Liver (tissue), 9 donors: ENCODE results near the gene PJA1. TPM values are rescaled to one million over a fixed set of nuclear protein-coding genes. Genes with fewer than 3 reads are reported as not detected.

Experiments
- DNase-seq: peaks from one replicate; pipeline ENCODE4 v3.0.0-alpha.2; 2017; ENCODE audit warnings: low spot score
- H3K27ac ChIP-seq, 2 donors: one replicate each; pipeline ENCODE4 v1.7.0; 2013; ENCODE audit warnings: inconsistent platforms in 2 of 2, low read length in 2 of 2, control low read depth in 1 of 2, low read depth in 1 of 2, mild to moderate bottlenecking in 1 of 2
- H3K27me3 ChIP-seq, 4 donors: one replicate each; pipeline versions ENCODE4 v1.6.1 to v1.7.0; 2013; ENCODE audit warnings: low read length in 3 of 4, inconsistent platforms in 1 of 4, mild to moderate bottlenecking in 1 of 4, moderate library complexity in 1 of 4; ENCODE audit not compliant: control insufficient read depth in 4 of 4, insufficient read depth in 4 of 4
- H3K36me3 ChIP-seq, 4 donors: one replicate each; pipeline versions ENCODE4 v1.6.1 to v1.7.0; 2013; ENCODE audit warnings: low read length in 3 of 4, mild to moderate bottlenecking in 3 of 4, low read depth in 1 of 4, moderate library complexity in 1 of 4; ENCODE audit not compliant: control insufficient read depth in 4 of 4, insufficient read depth in 3 of 4
- H3K4me1 ChIP-seq, 4 donors: one replicate each; pipeline versions ENCODE4 v1.6.1 to v1.7.0; 2013; ENCODE audit warnings: low read length in 3 of 4, mild to moderate bottlenecking in 3 of 4, moderate library complexity in 1 of 4; ENCODE audit not compliant: control insufficient read depth in 4 of 4, insufficient read depth in 4 of 4
- H3K4me3 ChIP-seq, 3 donors: one replicate each; pipeline versions ENCODE4 v1.6.1 to v1.7.0; 2013; ENCODE audit warnings: low read length in 3 of 3, control low read depth in 1 of 3, low read depth in 1 of 3, mild to moderate bottlenecking in 1 of 3
- H3K9ac ChIP-seq, 2 donors: one replicate each; pipeline ENCODE4 v1.7.0; 2013; ENCODE audit warnings: low read length in 2 of 2, mild to moderate bottlenecking in 2 of 2, moderate library complexity in 2 of 2, control low read depth in 1 of 2, low read depth in 1 of 2
- H3K9me3 ChIP-seq, 4 donors: one replicate each; pipeline versions ENCODE4 v1.6.1 to v1.7.0; 2013; ENCODE audit warnings: low read length in 3 of 4; ENCODE audit not compliant: control insufficient read depth in 4 of 4
- EGR1 ChIP-seq, 2 donors: IDR thresholded peaks; 2 replicates each; pipeline ENCODE4 v1.6.1; 2016 to 2018; ENCODE audit warnings: antibody characterized with exemption in 2 of 2, low read depth in 2 of 2
- FOXA1 ChIP-seq: IDR thresholded peaks from 2 replicates; pipeline ENCODE4 v1.6.1; 2016; ENCODE audit warnings: antibody characterized with exemption
- FOXA2 ChIP-seq: IDR thresholded peaks from 2 replicates; pipeline ENCODE4 v1.6.1; 2016; ENCODE audit warnings: antibody characterized with exemption
- GABPA ChIP-seq, 2 donors: IDR thresholded peaks in 1 of 2; conservative IDR thresholded peaks in 1 of 2; 2 replicates each; pipeline ENCODE4 v1.6.1; 2016; ENCODE audit warnings: antibody characterized with exemption in 2 of 2, mild to moderate bottlenecking in 1 of 2, moderate library complexity in 1 of 2
- HNF4A ChIP-seq, 2 donors: conservative IDR thresholded peaks; 2 replicates each; pipeline ENCODE4 v1.6.1; 2016; ENCODE audit warnings: antibody characterized with exemption in 2 of 2, mild to moderate bottlenecking in 2 of 2
- HNF4G ChIP-seq: IDR thresholded peaks from 2 replicates; pipeline ENCODE4 v1.6.1; 2016; ENCODE audit warnings: antibody characterized with exemption
- JUND ChIP-seq, 2 donors: IDR thresholded peaks; 2 replicates each; pipeline ENCODE4 v1.6.1; 2016; ENCODE audit warnings: antibody characterized with exemption in 2 of 2
- NR2F2 ChIP-seq: IDR thresholded peaks from 2 replicates; pipeline ENCODE4 v1.6.1; 2016; ENCODE audit warnings: antibody characterized with exemption
- RAD21 ChIP-seq, 2 donors: IDR thresholded peaks; 2 replicates each; pipeline ENCODE4 v1.6.1; 2016; ENCODE audit warnings: antibody characterized with exemption in 2 of 2, mild to moderate bottlenecking in 2 of 2
- RXRA ChIP-seq, 2 donors: IDR thresholded peaks; 2 replicates each; pipeline ENCODE4 v1.6.1; 2017 to 2018; ENCODE audit warnings: antibody characterized with exemption in 2 of 2, mild to moderate bottlenecking in 1 of 2
- SP1 ChIP-seq: IDR thresholded peaks from 2 replicates; pipeline ENCODE4 v1.6.1; 2018; ENCODE audit warnings: antibody characterized with exemption, mild to moderate bottlenecking
- TAF1 ChIP-seq: conservative IDR thresholded peaks from 2 replicates; pipeline ENCODE4 v1.6.1; 2016; ENCODE audit warnings: antibody characterized with exemption, mild to moderate bottlenecking
- YY1 ChIP-seq: IDR thresholded peaks from 2 replicates; pipeline ENCODE4 v1.6.1; 2016; ENCODE audit warnings: antibody characterized with exemption, mild to moderate bottlenecking
- WGBS: extraction: QIAGEN DNeasy Blood & Tissue Kit; methylation state at CpG from one replicate; pipeline ENCODE4 v1.1.7; 2013; 5-methylcytosine and 5-hydroxymethylcytosine counted together
- polyA plus RNA-seq, 2 donors: library from polyadenylated mRNA; stranded (reverse) in 1 of 2; unstranded in 1 of 2; fragments of 200-250 nt in 1 of 2; fragments of >200 nt in 1 of 2; fragmentation: Nextera tagmentation in 1 of 2; extraction: Ambion mirVana in 1 of 2; gene quantifications; one replicate each; pipeline versions ENCODE4 v1.2.1 to v1.2.3, GENCODE V29; 2013 to 2015
- total RNA-seq, 2 donors: library from RNA; depleted of rRNA; stranded (reverse); fragments of >200 nt; gene quantifications; one replicate each; pipeline ENCODE4 v1.2.3, GENCODE V29; 2014
- TF ChIP-seq, protein P1 (sequence below): IDR thresholded peaks from 2 replicates; pipeline ENCODE4 v1.6.1; 2016; ENCODE audit warnings: antibody characterized with exemption
- TF ChIP-seq, protein P2 (sequence below): IDR thresholded peaks from 2 replicates; pipeline ENCODE4 v1.6.1; 2016; ENCODE audit warnings: antibody characterized with exemption, mild to moderate bottlenecking
- TF ChIP-seq, protein P3 (sequence below): fragments of 150-350 bp; IDR thresholded peaks from 2 replicates; pipeline ENCODE4 v1.5.1; 2017; ENCODE audit warnings: improper control_type of control experiment, low read depth, low read length; ENCODE audit not compliant: missing input control
- TF ChIP-seq, protein P4 (sequence below): IDR thresholded peaks from 2 replicates; pipeline ENCODE4 v1.6.1; 2016; ENCODE audit warnings: antibody characterized with exemption
- TF ChIP-seq, protein P5 (sequence below): IDR thresholded peaks from 2 replicates; pipeline ENCODE4 v1.6.1; 2016; ENCODE audit warnings: antibody characterized with exemption
- donor health status: healthy.
- donor health status: healthy.
- donor health status: healthy.
- donor health status: healthy.
- donor health status: healthy.

The PJA1 gene
- total and polyA plus RNA-seq, 4 donors: 4.6 to 6.0 (median 5.0) TPM

DNA sequence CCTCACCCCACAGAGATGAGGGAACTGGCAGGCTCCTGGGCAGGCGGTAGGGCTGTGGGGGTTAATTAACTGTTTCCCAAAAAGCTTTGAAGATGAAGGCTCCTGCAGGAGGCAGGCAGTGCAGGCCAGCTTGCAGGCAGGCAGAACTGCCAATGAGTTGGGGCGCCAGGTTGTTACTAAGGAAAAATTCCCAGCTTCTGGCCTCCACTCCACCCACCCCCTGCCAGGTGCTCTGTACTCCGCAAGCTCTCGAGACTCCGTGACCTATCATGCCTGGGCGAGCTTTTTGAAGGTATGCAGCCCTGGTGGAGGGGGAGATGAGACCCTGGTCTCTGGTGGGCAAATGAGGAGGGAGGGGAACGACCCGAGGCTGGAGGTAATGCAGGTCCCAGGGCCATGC lies 41.8 kb downstream of the PJA1 start:
- TF ChIP-seq EGR1 (IDR thresholded peaks at IDR 0.05; ENCODE audit: low read depth in 2 of 2) (no peak), RAD21 (IDR thresholded peaks at IDR 0.05) (no peak), YY1 (no peak), FOXA1 (no peak), FOXA2 (no peak), JUND (IDR thresholded peaks at IDR 0.05) (no peak)

DNA sequence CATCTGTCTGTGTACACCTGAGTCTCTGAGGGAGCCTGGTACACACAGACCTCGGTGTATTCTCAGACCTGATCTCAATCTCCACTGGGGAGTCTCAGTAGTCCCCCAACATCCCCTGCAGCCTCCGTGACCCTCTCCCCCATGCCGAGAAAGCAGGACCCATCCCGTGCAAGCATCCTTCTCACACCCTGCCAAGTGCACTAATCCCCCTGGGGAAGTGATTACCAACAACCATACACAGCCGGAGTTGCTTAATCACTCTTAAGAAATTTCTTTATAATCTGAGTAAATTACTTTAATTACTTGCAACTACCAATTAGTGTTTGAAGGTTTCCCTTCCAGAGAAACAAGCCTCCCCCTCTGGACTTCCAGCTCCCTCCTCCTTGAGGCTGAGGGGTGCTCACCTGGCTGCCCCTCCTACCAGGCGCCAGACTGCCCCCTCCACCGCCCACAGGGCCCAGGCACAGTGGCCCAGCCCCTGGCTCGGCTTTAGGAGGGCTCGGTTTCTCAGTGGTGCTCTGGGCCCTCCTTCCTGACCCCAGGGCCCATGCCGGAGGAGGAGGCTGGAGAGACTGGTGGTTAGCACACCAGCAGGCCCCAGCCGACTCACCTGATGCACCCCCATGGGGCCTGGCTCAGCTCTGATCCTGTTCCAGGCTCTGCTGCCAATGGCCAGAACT lies 43.8 kb downstream of the PJA1 start:
- 86% methylated on average over 11 of the region's 11 CpGs for WGBS
- H3K27me3 ChIP-seq: no peaks in the 10 kb centered on the region
- H3K4me1 ChIP-seq: no peaks in the 10 kb centered on the region
- no peak overlapping the region for H3K4me3 ChIP-seq
- TF ChIP-seq JUND (IDR thresholded peaks at IDR 0.05) (no peak), HNF4A (conservative IDR thresholded peaks at IDR 0.05) (no peak), GABPA (IDR thresholded peaks at IDR 0.05 in 1 of 2, conservative IDR thresholded peaks at IDR 0.05 in 1 of 2) (no peak), HNF4G (no peak), SP1 (no peak), EGR1 (IDR thresholded peaks at IDR 0.05; ENCODE audit: low read depth in 2 of 2) (no peak), NR2F2 (no peak), RXRA (IDR thresholded peaks at IDR 0.05) (no peak), FOXA2 (no peak), FOXA1 (no peak), TAF1 (no peak), RAD21 (IDR thresholded peaks at IDR 0.05) (no peak)
- TF ChIP-seq, protein P1, sequence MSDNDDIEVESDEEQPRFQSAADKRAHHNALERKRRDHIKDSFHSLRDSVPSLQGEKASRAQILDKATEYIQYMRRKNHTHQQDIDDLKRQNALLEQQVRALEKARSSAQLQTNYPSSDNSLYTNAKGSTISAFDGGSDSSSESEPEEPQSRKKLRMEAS: no peak
- TF ChIP-seq, protein P2, sequence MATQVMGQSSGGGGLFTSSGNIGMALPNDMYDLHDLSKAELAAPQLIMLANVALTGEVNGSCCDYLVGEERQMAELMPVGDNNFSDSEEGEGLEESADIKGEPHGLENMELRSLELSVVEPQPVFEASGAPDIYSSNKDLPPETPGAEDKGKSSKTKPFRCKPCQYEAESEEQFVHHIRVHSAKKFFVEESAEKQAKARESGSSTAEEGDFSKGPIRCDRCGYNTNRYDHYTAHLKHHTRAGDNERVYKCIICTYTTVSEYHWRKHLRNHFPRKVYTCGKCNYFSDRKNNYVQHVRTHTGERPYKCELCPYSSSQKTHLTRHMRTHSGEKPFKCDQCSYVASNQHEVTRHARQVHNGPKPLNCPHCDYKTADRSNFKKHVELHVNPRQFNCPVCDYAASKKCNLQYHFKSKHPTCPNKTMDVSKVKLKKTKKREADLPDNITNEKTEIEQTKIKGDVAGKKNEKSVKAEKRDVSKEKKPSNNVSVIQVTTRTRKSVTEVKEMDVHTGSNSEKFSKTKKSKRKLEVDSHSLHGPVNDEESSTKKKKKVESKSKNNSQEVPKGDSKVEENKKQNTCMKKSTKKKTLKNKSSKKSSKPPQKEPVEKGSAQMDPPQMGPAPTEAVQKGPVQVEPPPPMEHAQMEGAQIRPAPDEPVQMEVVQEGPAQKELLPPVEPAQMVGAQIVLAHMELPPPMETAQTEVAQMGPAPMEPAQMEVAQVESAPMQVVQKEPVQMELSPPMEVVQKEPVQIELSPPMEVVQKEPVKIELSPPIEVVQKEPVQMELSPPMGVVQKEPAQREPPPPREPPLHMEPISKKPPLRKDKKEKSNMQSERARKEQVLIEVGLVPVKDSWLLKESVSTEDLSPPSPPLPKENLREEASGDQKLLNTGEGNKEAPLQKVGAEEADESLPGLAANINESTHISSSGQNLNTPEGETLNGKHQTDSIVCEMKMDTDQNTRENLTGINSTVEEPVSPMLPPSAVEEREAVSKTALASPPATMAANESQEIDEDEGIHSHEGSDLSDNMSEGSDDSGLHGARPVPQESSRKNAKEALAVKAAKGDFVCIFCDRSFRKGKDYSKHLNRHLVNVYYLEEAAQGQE: no peak
- TF ChIP-seq, protein P3, sequence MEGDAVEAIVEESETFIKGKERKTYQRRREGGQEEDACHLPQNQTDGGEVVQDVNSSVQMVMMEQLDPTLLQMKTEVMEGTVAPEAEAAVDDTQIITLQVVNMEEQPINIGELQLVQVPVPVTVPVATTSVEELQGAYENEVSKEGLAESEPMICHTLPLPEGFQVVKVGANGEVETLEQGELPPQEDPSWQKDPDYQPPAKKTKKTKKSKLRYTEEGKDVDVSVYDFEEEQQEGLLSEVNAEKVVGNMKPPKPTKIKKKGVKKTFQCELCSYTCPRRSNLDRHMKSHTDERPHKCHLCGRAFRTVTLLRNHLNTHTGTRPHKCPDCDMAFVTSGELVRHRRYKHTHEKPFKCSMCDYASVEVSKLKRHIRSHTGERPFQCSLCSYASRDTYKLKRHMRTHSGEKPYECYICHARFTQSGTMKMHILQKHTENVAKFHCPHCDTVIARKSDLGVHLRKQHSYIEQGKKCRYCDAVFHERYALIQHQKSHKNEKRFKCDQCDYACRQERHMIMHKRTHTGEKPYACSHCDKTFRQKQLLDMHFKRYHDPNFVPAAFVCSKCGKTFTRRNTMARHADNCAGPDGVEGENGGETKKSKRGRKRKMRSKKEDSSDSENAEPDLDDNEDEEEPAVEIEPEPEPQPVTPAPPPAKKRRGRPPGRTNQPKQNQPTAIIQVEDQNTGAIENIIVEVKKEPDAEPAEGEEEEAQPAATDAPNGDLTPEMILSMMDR: no peak
- TF ChIP-seq, protein P4, sequence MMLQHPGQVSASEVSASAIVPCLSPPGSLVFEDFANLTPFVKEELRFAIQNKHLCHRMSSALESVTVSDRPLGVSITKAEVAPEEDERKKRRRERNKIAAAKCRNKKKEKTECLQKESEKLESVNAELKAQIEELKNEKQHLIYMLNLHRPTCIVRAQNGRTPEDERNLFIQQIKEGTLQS: no peak
- TF ChIP-seq, protein P5, sequence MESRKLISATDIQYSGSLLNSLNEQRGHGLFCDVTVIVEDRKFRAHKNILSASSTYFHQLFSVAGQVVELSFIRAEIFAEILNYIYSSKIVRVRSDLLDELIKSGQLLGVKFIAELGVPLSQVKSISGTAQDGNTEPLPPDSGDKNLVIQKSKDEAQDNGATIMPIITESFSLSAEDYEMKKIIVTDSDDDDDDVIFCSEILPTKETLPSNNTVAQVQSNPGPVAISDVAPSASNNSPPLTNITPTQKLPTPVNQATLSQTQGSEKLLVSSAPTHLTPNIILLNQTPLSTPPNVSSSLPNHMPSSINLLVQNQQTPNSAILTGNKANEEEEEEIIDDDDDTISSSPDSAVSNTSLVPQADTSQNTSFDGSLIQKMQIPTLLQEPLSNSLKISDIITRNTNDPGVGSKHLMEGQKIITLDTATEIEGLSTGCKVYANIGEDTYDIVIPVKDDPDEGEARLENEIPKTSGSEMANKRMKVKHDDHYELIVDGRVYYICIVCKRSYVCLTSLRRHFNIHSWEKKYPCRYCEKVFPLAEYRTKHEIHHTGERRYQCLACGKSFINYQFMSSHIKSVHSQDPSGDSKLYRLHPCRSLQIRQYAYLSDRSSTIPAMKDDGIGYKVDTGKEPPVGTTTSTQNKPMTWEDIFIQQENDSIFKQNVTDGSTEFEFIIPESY: no peak
- H3K36me3 ChIP-seq: no peaks in the 10 kb centered on the region
- no peaks in the 10 kb centered on the region for H3K9me3 ChIP-seq
- no peak for DNase-seq
- H3K27ac ChIP-seq: no peak overlapping the region
- no peak overlapping the region for H3K9ac ChIP-seq

More for the DNA sequence above, 41.8 kb downstream of the PJA1 start:
- no peaks in the 10 kb centered on the region for H3K9me3 ChIP-seq
- WGBS: 82% methylated on average over 8 of the region's 8 CpGs
- H3K36me3 ChIP-seq: no peaks in the 10 kb centered on the region
- no peaks in the 10 kb centered on the region for H3K27me3 ChIP-seq
- no peaks in the 10 kb centered on the region for H3K4me1 ChIP-seq
- H3K9ac ChIP-seq: no peak overlapping the region
- H3K4me3 ChIP-seq: no peak overlapping the region
- DNase-seq: no peak
- no peak overlapping the region for H3K27ac ChIP-seq
